ENCODE results near the gene MEX3B.
"Not testable (repeated sequence)": the region's sequence is repeated elsewhere in the genome, so short reads cannot be mapped to it uniquely, and the experiment has no call there.

MEX3B gene

GRCh38 chr15:81995081-81995480 is 50.7 kb downstream of the MEX3B start:
- not testable (repeated sequence) for DNase-seq

GRCh38 chr15:81992523-81992922 is 53.3 kb downstream of the MEX3B start:
- no peak for DNase-seq
